ENCODE results near the gene CANT1. TPM values are rescaled to one million over a fixed set of nuclear protein-coding genes. Genes with fewer than 3 reads are reported as not detected.

The CANT1 gene
- total and polyA plus RNA-seq, 2 donors from 2014 or later = 23.0 to 56.6 TPM

DNA sequence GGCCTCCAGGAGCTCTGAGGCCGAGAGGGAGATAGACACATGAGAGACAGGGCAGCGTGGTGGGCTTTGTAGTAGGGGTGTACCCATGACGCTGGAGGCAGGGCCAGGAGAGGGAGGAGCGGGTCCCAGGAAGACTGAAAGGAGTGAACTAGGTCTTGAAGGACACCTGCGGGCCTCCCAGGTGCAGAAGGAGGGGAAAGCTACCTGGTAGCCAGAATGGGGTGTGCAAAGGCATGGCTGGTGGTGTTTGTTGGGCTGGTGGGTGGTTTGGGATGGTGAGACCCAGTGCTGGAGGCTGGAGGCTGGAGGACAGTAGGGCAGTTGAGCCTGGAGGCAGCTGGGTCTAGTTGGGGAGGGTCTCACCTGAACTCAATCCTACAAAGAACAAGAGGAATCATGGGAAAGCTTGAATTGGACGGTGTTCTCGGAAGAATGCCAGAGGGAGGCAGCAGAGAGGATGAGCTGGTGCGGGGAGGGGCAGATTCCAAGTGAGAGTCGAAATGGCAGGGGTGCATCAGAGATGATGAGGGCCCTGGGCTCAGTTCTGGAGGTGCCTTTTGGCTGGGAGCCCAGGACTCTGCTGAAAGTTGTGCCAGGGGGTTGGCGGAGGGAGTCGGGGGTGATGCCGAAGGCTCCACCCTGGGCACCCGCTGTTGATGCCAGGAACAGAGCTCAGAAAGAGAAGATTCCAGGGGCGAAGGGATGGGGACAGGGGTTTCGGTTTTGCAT is 35.6 kb upstream of the CANT1 start:
- H3K27ac ChIP-seq (ENCODE audit: low read depth in 2 of 2, low read length in 2 of 2) = no peak overlapping the region
- H3K4me3 ChIP-seq (ENCODE audit: low read length in 3 of 3) = no peak overlapping the region
- TF ChIP-seq, protein P1, sequence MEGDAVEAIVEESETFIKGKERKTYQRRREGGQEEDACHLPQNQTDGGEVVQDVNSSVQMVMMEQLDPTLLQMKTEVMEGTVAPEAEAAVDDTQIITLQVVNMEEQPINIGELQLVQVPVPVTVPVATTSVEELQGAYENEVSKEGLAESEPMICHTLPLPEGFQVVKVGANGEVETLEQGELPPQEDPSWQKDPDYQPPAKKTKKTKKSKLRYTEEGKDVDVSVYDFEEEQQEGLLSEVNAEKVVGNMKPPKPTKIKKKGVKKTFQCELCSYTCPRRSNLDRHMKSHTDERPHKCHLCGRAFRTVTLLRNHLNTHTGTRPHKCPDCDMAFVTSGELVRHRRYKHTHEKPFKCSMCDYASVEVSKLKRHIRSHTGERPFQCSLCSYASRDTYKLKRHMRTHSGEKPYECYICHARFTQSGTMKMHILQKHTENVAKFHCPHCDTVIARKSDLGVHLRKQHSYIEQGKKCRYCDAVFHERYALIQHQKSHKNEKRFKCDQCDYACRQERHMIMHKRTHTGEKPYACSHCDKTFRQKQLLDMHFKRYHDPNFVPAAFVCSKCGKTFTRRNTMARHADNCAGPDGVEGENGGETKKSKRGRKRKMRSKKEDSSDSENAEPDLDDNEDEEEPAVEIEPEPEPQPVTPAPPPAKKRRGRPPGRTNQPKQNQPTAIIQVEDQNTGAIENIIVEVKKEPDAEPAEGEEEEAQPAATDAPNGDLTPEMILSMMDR (IDR thresholded peaks at IDR 0.05; ENCODE audit: borderline replicate concordance, extremely low read depth, insufficient read depth) = no peak
- no peaks in the 10 kb centered on the region for H3K27me3 ChIP-seq (ENCODE audit: control insufficient read depth, insufficient read depth, low read length)
- H3K9ac ChIP-seq (ENCODE audit: low read length in 3 of 3) = no peak overlapping the region
- peaks cover 0 to 5% (median 0%) of the 10 kb centered on the region in 3 donors for H3K4me1 ChIP-seq (ENCODE audit: control insufficient read depth in 2 of 3, insufficient read depth in 2 of 3, low read depth in 1 of 3, low read length in 3 of 3)
- no peak for FAIRE-seq
- no peak for DNase-seq
- no peaks in the 10 kb centered on the region for H3K36me3 ChIP-seq (ENCODE audit: control insufficient read depth in 2 of 3, insufficient read depth in 3 of 3, low read length in 3 of 3)
- H3K9me3 ChIP-seq (ENCODE audit: control insufficient read depth in 2 of 3, insufficient read depth in 1 of 3, low read length in 3 of 3) = no peaks in the 10 kb centered on the region
- intact Hi-C loops (cut with DNase I) = loop anchor here (5.0 kb wide), 1 partner anchor 37 kb away; no protein-coding TSS in a partner anchor

DNA sequence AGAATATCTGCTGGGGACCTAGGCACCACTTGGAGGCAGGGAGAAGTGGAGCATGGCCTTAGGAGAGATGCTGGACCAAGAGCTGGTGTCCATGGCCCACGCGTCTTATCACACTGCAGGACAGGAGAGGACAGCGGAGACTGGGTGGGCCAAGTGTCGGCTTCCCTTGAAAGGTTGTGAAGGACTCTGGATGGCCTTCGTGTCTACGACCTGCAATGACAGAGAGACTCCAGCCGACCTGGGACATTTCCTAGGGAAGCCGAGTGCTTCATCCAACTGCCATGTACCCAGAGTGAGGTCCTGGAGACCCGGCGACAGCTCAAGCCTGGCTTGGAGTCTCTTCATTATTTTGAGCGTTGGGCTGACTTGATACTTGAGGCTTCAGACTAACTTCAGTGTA is 34.9 kb upstream of the CANT1 start:
- Histone ChIP-seq H3K4me3 (ENCODE audit: low read length in 3 of 3) (no peak overlapping the region), H3K27ac (ENCODE audit: low read depth in 2 of 2, low read length in 2 of 2) (no peak overlapping the region), H3K4me1 (ENCODE audit: control insufficient read depth in 2 of 3, insufficient read depth in 2 of 3, low read depth in 1 of 3, low read length in 3 of 3) (peaks cover 0 to 5% (median 0%) of the 10 kb centered on the region in 3 donors), H3K36me3 (ENCODE audit: control insufficient read depth in 2 of 3, insufficient read depth in 3 of 3, low read length in 3 of 3) (no peaks in the 10 kb centered on the region), H3K9me3 (ENCODE audit: control insufficient read depth in 2 of 3, insufficient read depth in 1 of 3, low read length in 3 of 3) (no peaks in the 10 kb centered on the region), H3K27me3 (ENCODE audit: control insufficient read depth, insufficient read depth, low read length) (no peaks in the 10 kb centered on the region), H3K9ac (ENCODE audit: low read length in 3 of 3) (no peak overlapping the region)
- intact Hi-C loops (cut with DNase I) = no loop called here
- DNase-seq (no peak), FAIRE-seq (no peak)
- TF ChIP-seq, protein P1 (IDR thresholded peaks at IDR 0.05; ENCODE audit: borderline replicate concordance, extremely low read depth, insufficient read depth) = no peak

DNA sequence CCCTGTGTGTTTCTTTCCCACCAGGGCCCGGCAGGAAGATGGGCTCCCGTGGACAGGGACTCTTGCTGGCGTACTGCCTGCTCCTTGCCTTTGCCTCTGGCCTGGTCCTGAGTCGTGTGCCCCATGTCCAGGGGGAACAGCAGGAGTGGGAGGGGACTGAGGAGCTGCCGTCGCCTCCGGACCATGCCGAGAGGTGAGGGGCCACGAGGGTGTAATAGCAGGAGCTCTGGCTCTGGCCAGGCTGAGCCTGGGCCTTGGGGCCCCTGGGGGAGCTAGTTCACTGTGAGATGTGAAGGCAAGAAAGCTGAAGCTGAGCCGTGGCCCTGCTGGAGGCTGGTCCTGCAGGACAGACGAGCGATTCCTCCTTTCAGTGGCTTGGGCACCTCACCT is 34.4 kb upstream of the CANT1 start:
- no peaks in the 10 kb centered on the region for H3K27me3 ChIP-seq (ENCODE audit: control insufficient read depth, insufficient read depth, low read length)
- intact Hi-C loops (cut with DNase I) = no loop called here
- H3K36me3 ChIP-seq (ENCODE audit: control insufficient read depth in 2 of 3, insufficient read depth in 3 of 3, low read length in 3 of 3) = no peaks in the 10 kb centered on the region
- H3K4me1 ChIP-seq (ENCODE audit: control insufficient read depth in 2 of 3, insufficient read depth in 2 of 3, low read depth in 1 of 3, low read length in 3 of 3) = peaks cover 0 to 5% (median 0%) of the 10 kb centered on the region in 3 donors
- DNase-seq (no peak), FAIRE-seq (no peak)
- no peak overlapping the region for H3K4me3 ChIP-seq (ENCODE audit: low read length in 3 of 3)
- H3K9me3 ChIP-seq (ENCODE audit: control insufficient read depth in 2 of 3, insufficient read depth in 1 of 3, low read length in 3 of 3) = no peaks in the 10 kb centered on the region
- H3K9ac ChIP-seq (ENCODE audit: low read length in 3 of 3) = no peak overlapping the region
- TF ChIP-seq, protein P1 (IDR thresholded peaks at IDR 0.05; ENCODE audit: borderline replicate concordance, extremely low read depth, insufficient read depth) = no peak
- H3K27ac ChIP-seq (ENCODE audit: low read depth in 2 of 2, low read length in 2 of 2) = no peak overlapping the region
